GM12872 (cell line): ENCODE measurements around the gene PRPF6.

Source experiments
- CTCF ChIP-seq: IDR thresholded peaks from 3 replicates; pipeline ENCODE4 v1.5.1; 2011; ENCODE audit warnings: low read depth, mild to moderate bottlenecking, low read length, moderate library complexity; ENCODE audit not compliant: insufficient read depth

PRPF6 gene

GRCh38 chr20:64069209-64069613 is 88.3 kb downstream of the PRPF6 start:
- TF ChIP-seq CTCF: no peak

GRCh38 chr20:64069614-64070243 is 88.8 kb downstream of the PRPF6 start:
- peak; percentile 90 for TF ChIP-seq CTCF

GRCh38 chr20:64070244-64070993 is 89.5 kb downstream of the PRPF6 start:
- TF ChIP-seq CTCF: no peak

- TF ChIP-seq CTCF: no peak
Measured at GRCh38 chr20:64071341-64072332, 90.7 kb downstream of the PRPF6 start.

- TF ChIP-seq CTCF: no peak
Measured at GRCh38 chr20:64072498-64073063, 91.6 kb downstream of the PRPF6 start.

- TF ChIP-seq CTCF: no peak
Measured at GRCh38 chr20:64073476-64074183, 92.7 kb downstream of the PRPF6 start.
